ENCODE data around the gene SH2D4B. TPM values are rescaled to one million over a fixed set of nuclear protein-coding genes. Genes with fewer than 3 reads are reported as not detected.

Gene SH2D4B
- total RNA-seq, 1 donor from 2014 or later: not detected

- no peak for DNase-seq
- Histone ChIP-seq H3K27ac (replicated peaks) (no peak overlapping the region), H3K36me3 (no peaks in the 10 kb centered on the region), H3K4me1 (no peaks in the 10 kb centered on the region), H3K4me3 (no peak overlapping the region), H3K9me3 (replicated peaks) (no peaks in the 10 kb centered on the region), H3K27me3 (ENCODE audit: low read depth) (no peaks in the 10 kb centered on the region)
- intact Hi-C loops (cut with micrococcal nuclease): no loop called here
- TF ChIP-seq, protein P1, sequence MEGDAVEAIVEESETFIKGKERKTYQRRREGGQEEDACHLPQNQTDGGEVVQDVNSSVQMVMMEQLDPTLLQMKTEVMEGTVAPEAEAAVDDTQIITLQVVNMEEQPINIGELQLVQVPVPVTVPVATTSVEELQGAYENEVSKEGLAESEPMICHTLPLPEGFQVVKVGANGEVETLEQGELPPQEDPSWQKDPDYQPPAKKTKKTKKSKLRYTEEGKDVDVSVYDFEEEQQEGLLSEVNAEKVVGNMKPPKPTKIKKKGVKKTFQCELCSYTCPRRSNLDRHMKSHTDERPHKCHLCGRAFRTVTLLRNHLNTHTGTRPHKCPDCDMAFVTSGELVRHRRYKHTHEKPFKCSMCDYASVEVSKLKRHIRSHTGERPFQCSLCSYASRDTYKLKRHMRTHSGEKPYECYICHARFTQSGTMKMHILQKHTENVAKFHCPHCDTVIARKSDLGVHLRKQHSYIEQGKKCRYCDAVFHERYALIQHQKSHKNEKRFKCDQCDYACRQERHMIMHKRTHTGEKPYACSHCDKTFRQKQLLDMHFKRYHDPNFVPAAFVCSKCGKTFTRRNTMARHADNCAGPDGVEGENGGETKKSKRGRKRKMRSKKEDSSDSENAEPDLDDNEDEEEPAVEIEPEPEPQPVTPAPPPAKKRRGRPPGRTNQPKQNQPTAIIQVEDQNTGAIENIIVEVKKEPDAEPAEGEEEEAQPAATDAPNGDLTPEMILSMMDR (IDR thresholded peaks at IDR 0.05; ENCODE audit: borderline replicate concordance): no peak
These were observed 81.3 kb downstream of the SH2D4B start for GRCh38 chr10:80619036-80619435.

DNA sequence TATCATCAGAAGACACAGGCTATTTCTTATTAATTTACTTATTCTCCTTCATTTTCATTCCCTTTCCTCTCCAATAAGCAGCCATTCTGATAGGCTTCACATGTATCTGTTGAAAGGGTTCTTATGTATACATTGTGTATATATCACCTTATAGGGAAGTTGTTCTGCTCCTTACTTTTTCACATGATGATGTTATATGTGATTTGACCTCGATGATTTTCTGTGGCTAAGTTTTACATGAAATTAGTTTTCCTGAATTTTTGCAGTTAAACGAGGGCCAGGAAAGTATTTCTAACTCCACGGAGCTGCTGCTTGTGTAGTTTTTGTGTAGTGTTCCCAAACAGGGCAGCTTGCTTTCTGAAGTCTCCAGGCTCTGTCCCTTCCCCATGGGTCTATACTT, 84.5 kb downstream of the SH2D4B start:
- Histone ChIP-seq H3K9me3 (replicated peaks) (no peaks in the 10 kb centered on the region), H3K27me3 (ENCODE audit: low read depth) (no peaks in the 10 kb centered on the region), H3K36me3 (no peaks in the 10 kb centered on the region), H3K27ac (replicated peaks) (no peak overlapping the region), H3K4me3 (no peak overlapping the region), H3K4me1 (no peaks in the 10 kb centered on the region)
- DNase-seq: no peak
- TF ChIP-seq, protein P1 (IDR thresholded peaks at IDR 0.05; ENCODE audit: borderline replicate concordance): no peak
- intact Hi-C loops (cut with micrococcal nuclease): no loop called here

- H3K27ac ChIP-seq (replicated peaks): no peak overlapping the region
- H3K4me3 ChIP-seq: no peak overlapping the region
- DNase-seq: no peak
- H3K9me3 ChIP-seq (replicated peaks): no peaks in the 10 kb centered on the region
- TF ChIP-seq, protein P1 (IDR thresholded peaks at IDR 0.05; ENCODE audit: borderline replicate concordance): no peak
- no peaks in the 10 kb centered on the region for H3K4me1 ChIP-seq
- no peaks in the 10 kb centered on the region for H3K27me3 ChIP-seq (ENCODE audit: low read depth)
- intact Hi-C loops (cut with micrococcal nuclease): no loop called here
- H3K36me3 ChIP-seq: no peaks in the 10 kb centered on the region
These were observed 92.6 kb downstream of the SH2D4B start for GRCh38 chr10:80630324-80630723.

DNA sequence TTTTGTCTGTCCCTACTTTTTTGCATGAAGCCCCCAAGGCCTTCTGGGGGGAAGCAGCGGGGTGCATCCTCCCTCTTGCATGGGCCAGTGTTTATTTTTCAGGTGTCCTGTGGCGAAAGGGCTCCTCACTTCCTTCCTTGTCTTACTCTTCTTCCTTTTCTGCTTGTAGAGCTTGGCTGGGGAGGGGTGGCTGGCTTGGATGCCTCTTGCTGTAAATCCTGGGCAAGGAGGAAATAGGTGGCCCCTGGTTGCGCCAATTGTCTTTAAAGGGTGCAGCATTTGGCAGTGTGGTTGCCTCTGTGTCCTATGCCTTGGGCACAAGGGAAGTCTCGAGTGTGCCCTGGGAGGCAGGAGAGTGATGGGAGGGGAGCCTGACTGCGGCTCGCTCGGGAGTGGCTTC, 95.0 kb downstream of the SH2D4B start:
- no peak overlapping the region for H3K27ac ChIP-seq (replicated peaks)
- H3K27me3 ChIP-seq (ENCODE audit: low read depth): no peaks in the 10 kb centered on the region
- no peaks in the 10 kb centered on the region for H3K4me1 ChIP-seq
- DNase-seq: no peak
- no peak overlapping the region for H3K4me3 ChIP-seq
- no peaks in the 10 kb centered on the region for H3K9me3 ChIP-seq (replicated peaks)
- H3K36me3 ChIP-seq: no peaks in the 10 kb centered on the region
- intact Hi-C loops (cut with micrococcal nuclease): no loop called here
- TF ChIP-seq, protein P1 (IDR thresholded peaks at IDR 0.05; ENCODE audit: borderline replicate concordance): no peak

DNA sequence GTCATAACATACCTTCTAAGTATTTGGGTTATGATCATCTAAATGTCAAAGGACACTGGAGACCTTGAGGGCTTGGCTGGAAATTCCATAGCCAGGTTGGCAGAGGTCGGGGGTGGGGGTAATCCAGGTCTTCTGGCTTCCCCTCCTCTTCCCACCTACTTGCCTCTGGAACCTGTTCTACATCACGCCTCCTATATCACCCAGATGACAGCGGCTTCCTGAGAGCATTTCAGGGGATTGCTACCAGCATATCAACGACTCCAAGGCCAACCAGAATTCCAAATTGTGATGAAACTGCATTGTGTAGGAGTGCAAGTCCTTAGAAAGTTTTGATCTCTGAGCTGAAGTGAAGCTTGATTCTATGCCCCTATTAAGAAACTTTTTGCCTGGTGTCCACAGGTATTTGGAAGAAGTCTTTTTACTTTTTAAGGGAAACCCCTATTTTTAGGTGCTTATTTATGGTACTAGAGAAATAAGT, 95.7 kb downstream of the SH2D4B start:
- Histone ChIP-seq H3K36me3 (no peaks in the 10 kb centered on the region), H3K9me3 (replicated peaks) (no peaks in the 10 kb centered on the region), H3K4me1 (no peaks in the 10 kb centered on the region), H3K4me3 (no peak overlapping the region), H3K27me3 (ENCODE audit: low read depth) (no peaks in the 10 kb centered on the region), H3K27ac (replicated peaks) (no peak overlapping the region)
- no peak for DNase-seq
- intact Hi-C loops (cut with micrococcal nuclease): no loop called here
- TF ChIP-seq, protein P1 (IDR thresholded peaks at IDR 0.05; ENCODE audit: borderline replicate concordance): no peak

GRCh38 chr10:80633910-80634309, 96.2 kb downstream of the SH2D4B start:
- Histone ChIP-seq H3K27me3 (ENCODE audit: low read depth) (no peaks in the 10 kb centered on the region), H3K4me3 (no peak overlapping the region), H3K4me1 (no peaks in the 10 kb centered on the region), H3K9me3 (replicated peaks) (no peaks in the 10 kb centered on the region), H3K27ac (replicated peaks) (no peak overlapping the region), H3K36me3 (no peaks in the 10 kb centered on the region)
- no peak for DNase-seq
- intact Hi-C loops (cut with micrococcal nuclease): no loop called here
- TF ChIP-seq, protein P1 (IDR thresholded peaks at IDR 0.05; ENCODE audit: borderline replicate concordance): no peak
